ENCODE results near the gene USP40.
"Not testable (repeated sequence)": the region's sequence is repeated elsewhere in the genome, so short reads cannot be mapped to it uniquely, and the experiment has no call there.

The USP40 gene, protein sequence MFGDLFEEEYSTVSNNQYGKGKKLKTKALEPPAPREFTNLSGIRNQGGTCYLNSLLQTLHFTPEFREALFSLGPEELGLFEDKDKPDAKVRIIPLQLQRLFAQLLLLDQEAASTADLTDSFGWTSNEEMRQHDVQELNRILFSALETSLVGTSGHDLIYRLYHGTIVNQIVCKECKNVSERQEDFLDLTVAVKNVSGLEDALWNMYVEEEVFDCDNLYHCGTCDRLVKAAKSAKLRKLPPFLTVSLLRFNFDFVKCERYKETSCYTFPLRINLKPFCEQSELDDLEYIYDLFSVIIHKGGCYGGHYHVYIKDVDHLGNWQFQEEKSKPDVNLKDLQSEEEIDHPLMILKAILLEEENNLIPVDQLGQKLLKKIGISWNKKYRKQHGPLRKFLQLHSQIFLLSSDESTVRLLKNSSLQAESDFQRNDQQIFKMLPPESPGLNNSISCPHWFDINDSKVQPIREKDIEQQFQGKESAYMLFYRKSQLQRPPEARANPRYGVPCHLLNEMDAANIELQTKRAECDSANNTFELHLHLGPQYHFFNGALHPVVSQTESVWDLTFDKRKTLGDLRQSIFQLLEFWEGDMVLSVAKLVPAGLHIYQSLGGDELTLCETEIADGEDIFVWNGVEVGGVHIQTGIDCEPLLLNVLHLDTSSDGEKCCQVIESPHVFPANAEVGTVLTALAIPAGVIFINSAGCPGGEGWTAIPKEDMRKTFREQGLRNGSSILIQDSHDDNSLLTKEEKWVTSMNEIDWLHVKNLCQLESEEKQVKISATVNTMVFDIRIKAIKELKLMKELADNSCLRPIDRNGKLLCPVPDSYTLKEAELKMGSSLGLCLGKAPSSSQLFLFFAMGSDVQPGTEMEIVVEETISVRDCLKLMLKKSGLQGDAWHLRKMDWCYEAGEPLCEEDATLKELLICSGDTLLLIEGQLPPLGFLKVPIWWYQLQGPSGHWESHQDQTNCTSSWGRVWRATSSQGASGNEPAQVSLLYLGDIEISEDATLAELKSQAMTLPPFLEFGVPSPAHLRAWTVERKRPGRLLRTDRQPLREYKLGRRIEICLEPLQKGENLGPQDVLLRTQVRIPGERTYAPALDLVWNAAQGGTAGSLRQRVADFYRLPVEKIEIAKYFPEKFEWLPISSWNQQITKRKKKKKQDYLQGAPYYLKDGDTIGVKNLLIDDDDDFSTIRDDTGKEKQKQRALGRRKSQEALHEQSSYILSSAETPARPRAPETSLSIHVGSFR

DNA sequence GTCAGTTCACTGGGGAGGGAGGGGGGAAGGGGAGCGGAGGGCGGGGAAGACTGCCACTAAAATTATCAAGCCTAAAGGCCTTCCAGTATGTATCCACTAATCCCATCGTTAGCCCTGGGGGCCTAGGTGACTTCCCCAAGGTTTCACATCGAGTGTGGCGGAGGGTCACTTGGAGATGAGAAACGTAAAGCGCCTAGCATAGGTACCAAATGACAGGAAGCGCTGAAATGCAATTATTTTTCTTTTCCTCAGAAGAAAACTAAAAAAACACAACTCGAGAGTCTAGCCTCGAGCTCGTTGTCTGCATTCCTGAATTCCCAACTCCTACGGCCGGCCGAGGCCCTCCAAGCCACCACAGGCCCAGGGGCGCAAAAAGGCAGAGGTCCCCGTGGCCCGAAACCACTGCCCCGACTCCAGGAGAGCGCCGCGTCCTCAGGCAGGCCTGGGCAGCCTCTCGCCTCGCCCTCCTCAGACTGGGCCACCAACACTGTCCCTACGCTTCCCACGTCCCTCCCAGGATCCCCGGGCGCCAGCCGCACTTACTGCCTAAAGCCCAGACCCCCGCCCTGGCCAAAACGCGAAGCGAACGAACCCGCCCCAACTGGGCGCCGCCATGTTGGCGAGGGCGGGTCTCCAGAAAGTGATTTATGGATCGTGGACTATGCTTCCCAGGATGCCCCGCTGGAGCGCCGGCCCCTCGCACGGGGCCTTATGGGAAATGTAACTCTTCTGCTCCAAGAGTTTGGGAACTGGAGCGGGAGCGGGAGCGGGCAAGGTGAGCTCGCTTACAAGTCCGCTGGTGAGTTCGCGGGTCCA lies at the start of gene USP40:
Gene USP40, minus strand, starts transcription at position 642 of the 816 bp plus-strand sequence. CDS start 1,228 bp downstream, outside the sequence.
- peak; percentile 91 for DNase-seq

DNA sequence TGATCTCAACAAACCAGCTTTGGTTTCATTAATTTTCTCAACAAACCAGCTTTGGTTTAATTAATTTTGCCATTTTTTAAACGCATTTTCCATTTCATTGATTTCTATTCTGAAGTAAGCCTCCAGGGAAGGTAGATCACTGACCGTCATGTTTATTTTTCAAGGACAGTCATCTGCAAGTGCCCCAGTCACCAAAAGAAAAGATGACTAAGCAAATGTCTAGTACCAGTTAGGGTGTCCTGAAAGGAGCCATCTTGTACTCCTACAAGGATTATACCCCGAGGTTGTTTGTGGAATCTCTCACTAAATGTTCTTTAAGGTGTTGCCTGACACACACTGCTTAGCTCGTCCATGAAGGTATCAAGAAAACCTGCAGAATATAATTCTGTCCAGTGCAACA lies 44.7 kb upstream of the USP40 start:
- no peak for DNase-seq

DNA sequence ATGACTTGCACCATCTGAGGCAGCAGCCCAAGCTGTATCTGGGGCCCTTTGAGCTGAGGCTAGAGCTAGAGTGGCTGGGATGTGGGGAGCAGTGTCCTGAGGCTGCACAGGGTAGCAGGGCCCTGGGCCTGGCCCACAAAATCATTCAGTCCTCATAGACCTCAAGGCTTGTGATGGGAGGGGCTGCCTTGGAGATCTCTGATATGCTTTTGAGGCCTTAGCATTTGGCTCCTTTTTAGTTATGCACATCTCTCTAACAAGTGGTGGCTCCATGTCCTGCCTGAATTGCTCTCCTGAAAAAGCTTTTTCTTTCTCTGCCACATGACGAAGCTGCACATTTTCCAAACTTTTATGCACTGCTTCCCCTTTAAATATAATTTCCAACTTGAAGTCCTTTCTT lies 39.1 kb upstream of the USP40 start:
- no peak for DNase-seq

DNA sequence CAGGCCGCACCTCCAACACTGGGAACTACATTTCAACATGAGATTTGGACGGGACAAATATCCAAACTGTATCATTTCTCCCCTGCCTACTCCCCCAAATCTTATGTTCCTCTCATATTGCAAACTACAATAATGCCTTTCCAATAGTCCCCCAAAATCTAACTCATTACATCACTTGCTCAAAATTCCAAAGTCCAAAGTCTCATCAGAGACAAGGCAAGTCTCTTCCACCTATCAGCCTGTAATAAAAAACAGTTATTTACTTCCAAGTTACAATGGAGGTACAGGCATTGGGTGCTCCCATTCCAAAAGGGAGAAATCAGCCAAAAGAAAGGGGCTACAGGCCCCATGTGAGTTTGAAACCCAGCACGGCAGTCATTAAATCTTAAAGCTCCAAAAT lies 38.2 kb upstream of the USP40 start:
- no peak for DNase-seq

DNA sequence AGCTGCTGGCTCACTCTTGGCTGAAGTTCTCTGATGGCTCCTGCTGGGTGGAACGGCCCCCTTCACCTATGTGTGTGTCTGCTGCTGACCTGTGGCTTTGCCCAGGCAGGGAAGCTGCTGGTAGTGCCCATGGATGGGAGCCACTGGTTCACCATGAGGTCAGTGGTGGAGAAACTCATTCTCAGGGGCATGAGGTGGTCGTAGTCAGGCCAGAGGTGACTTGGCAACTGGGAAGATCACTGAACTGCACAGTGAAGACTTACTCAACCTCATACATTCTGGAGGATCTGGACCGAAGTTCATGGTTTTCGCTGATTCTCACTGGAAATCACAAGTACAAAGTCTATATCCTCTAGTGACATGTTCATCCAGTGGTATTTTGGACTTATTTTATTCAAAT lies 36.9 kb upstream of the USP40 start:
- no peak for DNase-seq

DNA sequence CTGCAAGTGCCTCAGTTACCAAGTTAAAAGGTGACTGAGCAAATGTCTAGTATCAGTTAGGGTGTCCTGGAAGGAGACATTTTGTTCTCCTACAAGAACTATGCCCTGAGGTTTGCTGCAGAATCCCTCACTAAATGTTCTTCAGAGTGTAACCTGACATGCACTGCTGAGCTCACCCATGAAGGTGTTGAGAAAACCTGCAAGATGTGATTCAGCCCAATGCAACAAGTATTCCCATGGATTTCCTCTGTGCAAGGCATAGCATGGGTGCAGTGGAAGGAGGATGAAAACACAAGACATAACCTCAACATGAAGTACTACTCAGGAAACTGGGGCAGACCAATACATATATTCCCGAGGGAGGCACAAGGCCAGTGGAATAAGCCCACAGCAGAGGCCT lies 35.5 kb upstream of the USP40 start:
- DNase-seq: no peak

DNA sequence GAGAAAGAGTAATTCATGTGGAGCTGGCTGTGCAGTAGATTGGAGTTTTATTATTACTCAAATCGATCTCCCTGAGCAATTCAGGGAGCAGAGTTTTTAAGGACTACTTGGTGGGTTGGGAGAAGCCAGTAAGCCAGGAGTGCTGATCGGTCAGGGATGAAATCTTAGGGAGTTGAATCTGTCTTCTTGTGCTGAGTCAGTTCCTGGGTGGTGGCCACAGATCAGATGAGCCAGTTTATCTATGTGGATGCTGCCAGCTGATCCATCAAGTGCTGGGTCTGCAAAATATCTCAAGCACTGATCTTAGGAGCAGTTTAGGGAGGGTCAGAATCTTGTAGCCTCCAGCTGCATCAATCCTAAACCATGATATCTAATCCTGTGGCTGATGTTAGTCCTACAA lies 33.8 kb upstream of the USP40 start:
- no peak for DNase-seq

DNA sequence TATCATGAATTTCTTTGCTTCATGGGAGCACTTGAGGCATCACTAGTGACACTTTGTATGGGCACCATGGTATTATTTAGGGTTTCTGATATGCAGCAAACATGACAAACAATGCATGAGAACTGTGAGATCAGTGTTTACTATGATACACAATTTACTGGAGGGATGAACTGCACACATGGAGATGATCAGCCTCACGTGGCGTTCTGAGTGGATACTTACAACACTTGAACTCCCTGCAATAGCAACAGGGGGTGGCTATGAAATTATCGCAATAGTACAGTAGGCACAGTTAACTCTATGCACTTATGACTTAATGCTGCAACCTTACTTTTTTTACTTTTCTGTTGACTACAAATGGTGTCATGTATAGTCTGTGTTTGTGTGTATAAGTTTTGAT lies 32.4 kb upstream of the USP40 start:
- DNase-seq: no peak

DNA sequence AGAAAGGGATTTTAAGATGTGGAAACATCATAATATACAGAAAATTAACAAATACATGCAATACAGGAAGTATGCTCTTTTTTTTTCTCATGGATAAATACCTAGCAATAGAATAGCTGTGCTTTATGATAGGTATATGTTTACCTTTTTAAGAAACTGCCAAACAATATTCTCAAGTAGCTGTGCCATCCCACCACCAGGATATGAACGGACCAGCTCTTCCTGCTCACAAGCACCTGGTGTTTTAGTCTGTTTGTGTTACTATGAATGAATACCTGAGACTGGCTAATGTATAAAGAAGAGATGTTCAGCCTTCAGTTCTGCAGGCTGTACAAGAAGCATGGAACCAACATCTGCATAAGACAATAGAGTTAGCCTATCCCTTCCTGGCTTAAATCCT lies 30.9 kb upstream of the USP40 start:
- DNase-seq: peak; percentile 66

DNA sequence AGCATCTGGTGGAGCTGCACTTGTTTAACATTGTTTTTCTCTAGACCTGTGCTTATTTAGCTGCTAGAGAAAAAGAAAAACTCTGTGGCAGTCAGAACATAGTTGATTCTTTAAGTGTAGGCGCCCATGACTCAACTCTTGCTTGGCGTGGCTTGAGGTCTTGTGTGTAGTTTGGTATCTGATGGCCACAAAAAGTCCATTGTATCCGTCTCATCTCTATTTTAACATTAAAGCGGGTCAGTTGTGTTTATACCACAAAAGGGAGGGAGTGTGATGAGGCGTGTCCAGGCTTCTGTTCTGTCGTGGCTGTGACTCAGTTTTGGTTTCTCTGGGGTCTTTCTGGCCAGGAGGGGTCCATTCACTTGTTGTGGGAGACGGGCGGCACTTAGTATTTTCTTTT lies 26.6 kb upstream of the USP40 start:
- no peak for DNase-seq

DNA sequence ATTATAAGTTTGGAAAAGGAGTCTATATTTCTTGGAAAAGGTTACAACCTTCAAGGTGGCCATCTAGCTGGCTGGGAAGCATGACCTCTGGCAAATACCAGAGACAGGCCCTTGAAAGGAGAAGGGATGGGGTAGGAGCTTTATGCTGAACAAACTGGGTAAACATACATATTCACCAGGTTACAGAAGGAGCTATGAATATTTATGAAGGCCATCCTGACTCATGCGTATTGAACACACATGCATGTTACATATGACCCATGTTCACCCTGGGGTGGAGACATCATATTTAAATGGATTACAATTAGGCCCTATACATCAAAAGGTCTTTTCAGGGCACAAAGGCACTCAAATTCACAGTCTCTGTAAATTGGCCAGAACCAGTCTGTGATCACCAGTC lies 26.1 kb upstream of the USP40 start:
- not testable (repeated sequence) for DNase-seq

DNA sequence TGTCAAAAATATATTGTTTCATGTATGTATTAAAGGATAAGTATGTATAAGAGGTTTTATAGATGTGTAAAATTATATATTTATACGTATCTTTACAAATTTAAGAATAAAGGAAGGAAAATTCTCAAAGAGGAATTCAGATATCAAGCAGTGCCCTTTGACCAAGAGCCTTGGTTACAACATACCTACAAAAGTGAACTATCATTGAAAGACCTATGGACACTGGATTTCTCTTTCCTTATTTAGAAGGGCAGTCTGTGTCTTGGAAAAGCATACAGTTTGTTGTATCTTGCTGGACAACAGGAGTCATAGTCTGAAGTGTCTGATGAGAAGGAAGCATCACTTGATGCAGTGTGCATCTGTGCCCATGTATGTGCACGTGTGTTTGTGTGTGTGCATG lies 21.8 kb upstream of the USP40 start:
- no peak for DNase-seq

DNA sequence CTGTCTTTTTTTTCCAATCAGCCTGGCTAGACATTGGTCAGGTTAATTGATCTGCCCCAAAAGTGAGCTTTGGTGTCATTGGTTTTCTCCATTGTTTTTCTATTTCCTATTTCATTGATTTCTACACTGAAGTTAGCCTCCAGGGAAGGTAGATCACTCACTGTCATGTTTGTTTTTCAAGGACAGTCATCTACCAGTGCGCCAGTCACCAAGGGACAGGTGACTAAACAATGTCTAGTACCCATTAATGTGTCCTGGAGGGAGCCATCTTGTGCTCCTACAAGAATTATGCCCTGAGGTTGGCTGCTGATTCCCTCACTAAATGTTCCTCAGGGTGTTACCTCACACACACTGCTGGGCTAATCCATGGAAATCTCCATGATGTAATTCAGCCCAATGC lies 17.6 kb upstream of the USP40 start:
- no peak for DNase-seq

DNA sequence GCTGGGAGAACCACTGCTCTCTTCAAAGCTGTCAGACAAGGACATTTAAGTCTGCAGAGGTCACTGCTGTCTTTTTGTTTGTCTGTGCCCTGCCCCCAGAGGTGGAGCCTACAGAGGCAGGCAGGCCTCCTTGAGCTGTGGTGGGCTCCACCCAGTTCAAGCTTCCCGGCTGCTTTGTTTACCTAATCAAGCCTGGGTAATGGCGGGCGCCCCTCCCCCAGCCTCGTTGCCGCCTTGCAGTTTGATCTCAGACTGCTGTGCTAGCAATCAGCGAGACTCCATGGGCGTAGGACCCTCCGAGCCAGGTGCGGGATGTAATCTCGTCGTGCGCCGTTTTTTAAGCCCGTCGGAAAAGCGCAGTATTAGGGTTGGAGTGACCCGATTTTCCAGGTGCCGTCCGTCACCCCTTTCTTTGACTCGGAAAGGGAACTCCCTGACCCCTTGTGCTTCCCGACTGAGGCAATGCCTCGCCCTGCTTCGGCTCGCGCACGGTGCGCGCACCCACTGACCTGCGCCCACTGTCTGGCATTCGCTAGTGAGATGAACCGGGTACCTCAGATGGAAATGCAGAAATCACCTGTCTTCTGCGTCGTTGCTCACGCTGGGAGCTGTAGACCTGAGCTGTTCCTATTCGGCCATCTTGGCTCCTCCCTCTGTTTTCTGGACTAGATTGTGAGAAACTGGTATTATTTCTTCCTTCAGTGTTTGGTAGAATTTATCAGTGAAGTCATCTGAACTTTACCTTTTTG lies 16.8 kb upstream of the USP40 start:
- DNase-seq: not testable (repeated sequence)

DNA sequence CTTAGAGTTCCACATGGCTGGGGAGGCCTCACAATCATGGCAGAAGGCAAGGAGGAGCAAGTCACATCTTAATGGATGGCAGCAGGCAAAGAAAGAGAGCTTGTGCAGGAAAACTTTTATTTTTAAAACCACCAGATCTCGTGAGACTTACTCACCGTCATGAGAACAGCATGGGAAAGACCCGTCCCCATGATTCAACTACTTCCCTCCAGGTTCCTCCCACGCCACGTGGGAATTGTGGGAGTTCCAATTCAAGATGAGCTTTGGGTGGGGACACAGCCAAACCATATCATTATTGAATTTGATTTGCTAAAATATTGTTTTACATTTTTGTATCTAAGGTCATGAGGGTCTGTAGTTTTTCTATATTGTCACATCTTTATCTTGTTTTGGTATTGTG lies 10.8 kb upstream of the USP40 start:
- not testable (repeated sequence) for DNase-seq

DNA sequence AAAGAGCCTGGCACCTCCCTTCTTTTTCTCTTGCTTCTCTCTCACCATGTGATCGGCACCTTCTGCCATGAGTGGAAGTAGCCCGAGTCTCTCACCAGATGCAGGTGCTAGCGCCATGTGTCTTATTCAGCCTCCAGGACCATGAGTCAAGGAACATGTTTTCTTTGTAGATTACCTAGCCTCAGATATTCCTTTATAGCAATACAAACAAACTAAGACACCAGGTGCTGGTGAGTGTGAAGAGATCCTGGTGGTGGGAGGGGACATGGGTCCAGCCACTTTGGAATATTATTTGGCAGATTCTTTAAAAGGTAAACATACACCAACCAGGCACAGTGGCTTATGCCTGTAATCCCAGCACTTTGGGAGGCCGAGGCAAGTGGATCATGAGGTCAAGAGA lies 5.9 kb upstream of the USP40 start:
- no peak for DNase-seq

DNA sequence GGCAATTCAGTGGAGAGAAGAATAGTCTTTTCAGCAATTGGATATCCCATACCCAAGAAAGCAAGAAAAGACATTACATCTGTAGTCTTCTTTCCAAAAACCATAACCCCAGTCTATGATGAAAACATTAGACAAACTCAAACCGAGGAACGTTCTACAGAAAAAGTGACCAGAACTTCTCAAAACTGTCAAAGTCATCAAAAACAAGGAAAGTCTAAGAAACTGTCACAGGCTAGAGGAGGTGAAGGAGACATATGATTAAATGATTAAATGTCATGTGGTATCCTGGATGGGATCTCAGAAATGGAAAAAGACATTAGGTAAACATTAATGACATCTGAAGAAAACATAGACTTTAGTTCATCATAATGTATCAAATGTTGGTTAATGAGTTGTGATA lies 4.9 kb upstream of the USP40 start:
- DNase-seq: no peak

DNA sequence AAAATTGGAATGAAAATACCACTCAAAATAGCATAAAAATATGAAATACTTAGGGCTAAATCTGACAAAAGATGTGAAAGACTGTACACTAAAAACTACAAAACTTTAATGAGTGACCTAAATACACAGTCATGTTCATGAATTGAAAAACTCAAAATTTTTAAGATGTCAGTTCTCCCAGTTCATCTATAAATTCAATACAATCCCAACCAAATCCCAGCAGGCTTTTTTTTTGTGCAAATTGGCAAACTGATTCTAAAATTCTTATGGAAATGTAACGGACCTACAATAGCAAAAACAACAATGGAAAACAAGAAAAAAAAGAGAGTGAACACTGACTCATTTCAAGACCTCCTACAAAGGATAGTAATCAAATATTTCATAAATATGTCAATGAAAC lies 4.4 kb upstream of the USP40 start:
- DNase-seq: no peak

DNA sequence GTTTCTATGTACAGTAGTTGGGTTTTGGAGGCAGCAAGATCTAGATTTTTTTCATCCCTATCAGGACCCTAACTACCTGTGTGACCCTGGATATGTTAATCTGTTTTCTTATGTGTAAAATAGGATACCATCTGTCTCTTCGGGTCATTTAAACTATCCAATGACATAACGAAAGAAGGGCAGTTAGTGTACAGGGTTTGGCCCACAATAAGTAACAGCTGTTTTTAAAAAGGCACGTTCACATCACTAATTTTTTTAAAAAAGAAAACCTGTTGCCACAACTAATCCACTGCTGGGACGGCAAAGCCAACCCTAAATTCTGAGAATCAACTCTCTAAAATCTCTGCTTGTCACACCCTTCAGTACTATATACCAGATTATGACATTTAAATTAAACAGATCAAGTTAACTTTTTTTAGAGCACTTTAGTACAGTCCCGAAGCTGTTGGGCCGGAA lies 869 bp downstream of the USP40 start:
- DNase-seq: no peak

DNA sequence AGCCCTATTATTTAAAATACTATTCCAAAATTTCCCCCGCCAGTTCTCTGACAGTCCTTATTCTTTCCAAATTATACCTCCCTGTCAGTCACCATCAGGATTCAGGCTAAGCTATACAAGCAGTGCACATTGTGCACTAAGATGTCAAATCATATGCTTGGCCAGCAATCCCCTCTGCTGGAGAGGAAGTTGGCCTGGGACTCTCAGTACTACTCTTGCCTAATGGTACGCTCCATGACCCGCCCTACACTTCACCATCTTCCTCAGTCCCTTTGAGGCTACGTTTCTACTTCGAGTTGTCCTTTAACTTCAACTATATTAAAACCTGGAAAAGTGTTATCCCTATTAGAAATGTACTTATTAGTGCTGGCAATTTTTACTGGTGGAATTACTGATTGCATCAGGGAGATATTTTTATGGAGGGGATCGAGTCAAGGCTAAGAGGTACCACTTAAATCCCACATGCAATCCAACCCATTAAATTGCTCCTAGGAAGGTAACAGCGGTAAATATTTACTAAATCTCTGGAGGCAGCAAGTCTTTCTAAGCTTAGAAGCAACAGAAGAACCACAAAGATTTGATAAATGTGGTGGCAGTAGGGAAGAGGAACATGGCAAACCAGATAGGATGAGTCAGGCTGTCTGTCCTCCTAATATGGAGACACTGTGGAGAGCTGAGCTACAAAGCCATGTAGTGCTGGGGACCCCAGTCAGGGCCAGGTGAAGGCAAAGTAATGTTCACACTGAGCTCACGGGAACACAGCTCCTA lies 2.7 kb downstream of the USP40 start:
- no peak for DNase-seq
